Uterus (tissue), 4 donors: ENCODE data around the gene AFDN. TPM values are rescaled to one million over a fixed set of nuclear protein-coding genes. Genes with fewer than 3 reads are reported as not detected.
"Not testable (repeated sequence)": the region's sequence is repeated elsewhere in the genome, so short reads cannot be mapped to it uniquely, and the experiment has no call there.

ENCODE experiments used
- DNase-seq, 2 donors: peaks; one replicate each; pipeline ENCODE4 v3.0.0-alpha.2; 2019 to 2020
- H3K27ac ChIP-seq, 2 donors: fragments of 200-600 bp; sonication (generic); 1 replicate in 1 of 2; 2 replicates in 1 of 2; pipeline ENCODE4 v1.5.1; 2016 to 2018
- H3K27me3 ChIP-seq, 2 donors: fragments of 200-600 bp; sonication (generic); one replicate each; pipeline ENCODE4 v1.5.1; 2018 to 2019; ENCODE audit warnings: control low read depth in 1 of 2
- H3K36me3 ChIP-seq, 2 donors: fragments of 200-600 bp; sonication (generic); one replicate each; pipeline ENCODE4 v1.5.1; 2019; ENCODE audit warnings: control low read depth in 1 of 2
- H3K4me1 ChIP-seq, 2 donors: fragments of 200-600 bp; sonication (generic); one replicate each; pipeline ENCODE4 v1.5.1; 2018 to 2019; ENCODE audit warnings: control low read depth in 1 of 2
- H3K4me3 ChIP-seq, 2 donors: fragments of 200-600 bp; sonication (generic); 1 replicate in 1 of 2; 2 replicates in 1 of 2; pipeline ENCODE4 v1.5.1; 2018 to 2019; ENCODE audit warnings: mild to moderate bottlenecking in 1 of 2
- H3K9me3 ChIP-seq, 2 donors: fragments of 200-600 bp; sonication (generic); one replicate each; pipeline ENCODE4 v1.5.1; 2019; ENCODE audit warnings: control low read depth in 1 of 2
- POLR2A ChIP-seq, 2 donors: fragments of 450-650 bp; IDR thresholded peaks; one replicate each; pipeline ENCODE4 v1.6.1; 2016; ENCODE audit warnings: antibody characterized with exemption in 2 of 2, mild to moderate bottlenecking in 1 of 2, moderate library complexity in 1 of 2
- intact Hi-C: fragments of 100-400 bp; cut with DNase I; formaldehyde crosslinking; loops from one replicate; pipeline ENCODE4 v1.15.1; 2023; ENCODE audit warnings: low total_unique reads
- total RNA-seq, 4 donors: library from RNA; depleted of rRNA in 3 of 4; stranded (reverse); fragments of >200 nt in 3 of 4; gene quantifications; one replicate each; pipeline versions ENCODE4 v1.1.0 to v1.2.4, GENCODE V29; 2014 to 2023
- TF ChIP-seq, protein P1 (sequence below), 4 experiments: fragments of 200-600 bp in 2 of 4; fragments of 450-650 bp in 2 of 4; sonication (generic) in 2 of 4; IDR thresholded peaks; one replicate each; pipeline ENCODE4 v1.5.1; 2016 to 2019; ENCODE audit warnings: antibody characterized with exemption in 4 of 4, mild to moderate bottlenecking in 2 of 4, moderate library complexity in 1 of 4
- donor health status: DM: yes; HTN: yes; CAD: no.

The AFDN gene
- total RNA-seq, 4 donors from 2014 or later = 64.6 to 210 (median 120) TPM

DNA sequence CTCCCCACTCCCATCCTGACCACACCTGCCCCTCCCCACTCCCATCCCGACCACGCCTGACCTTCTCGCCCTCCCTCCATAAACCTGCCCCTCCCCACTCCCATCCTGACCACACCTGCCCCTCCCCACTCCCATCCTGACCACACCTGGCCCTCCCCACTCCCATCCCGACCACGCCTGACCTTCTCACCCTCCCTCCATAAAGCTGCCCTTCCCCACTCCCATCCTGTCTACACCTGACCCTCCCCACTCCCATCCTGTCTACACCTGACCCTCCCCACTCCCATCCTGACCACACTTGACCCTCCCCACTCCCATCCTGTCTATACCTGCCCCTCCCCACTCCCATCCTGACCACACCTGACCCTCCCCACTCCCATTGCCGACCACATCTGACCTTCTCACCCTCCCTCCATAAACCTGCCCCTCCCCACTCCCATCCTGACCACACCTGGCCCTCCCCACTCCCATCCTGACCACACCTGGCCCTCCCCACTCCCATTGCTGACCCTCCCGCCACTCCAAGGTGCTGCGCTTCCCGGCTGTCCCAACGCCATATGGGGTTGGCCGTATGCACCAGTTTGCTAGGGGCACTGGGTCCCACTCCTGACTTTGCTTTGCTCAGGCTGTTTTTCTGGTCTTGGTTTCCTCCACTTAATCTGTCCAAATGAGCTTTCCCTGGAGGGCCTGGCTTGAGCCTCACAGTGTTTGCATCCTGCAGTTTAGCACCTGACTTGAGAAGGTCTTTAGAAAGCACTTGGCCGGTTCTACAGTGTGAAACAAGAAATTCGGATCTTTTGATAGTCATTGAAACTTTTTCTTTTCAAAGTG is 173.7 kb downstream of the AFDN start:
- intact Hi-C loops = no loop called here
- TF ChIP-seq, protein P1, sequence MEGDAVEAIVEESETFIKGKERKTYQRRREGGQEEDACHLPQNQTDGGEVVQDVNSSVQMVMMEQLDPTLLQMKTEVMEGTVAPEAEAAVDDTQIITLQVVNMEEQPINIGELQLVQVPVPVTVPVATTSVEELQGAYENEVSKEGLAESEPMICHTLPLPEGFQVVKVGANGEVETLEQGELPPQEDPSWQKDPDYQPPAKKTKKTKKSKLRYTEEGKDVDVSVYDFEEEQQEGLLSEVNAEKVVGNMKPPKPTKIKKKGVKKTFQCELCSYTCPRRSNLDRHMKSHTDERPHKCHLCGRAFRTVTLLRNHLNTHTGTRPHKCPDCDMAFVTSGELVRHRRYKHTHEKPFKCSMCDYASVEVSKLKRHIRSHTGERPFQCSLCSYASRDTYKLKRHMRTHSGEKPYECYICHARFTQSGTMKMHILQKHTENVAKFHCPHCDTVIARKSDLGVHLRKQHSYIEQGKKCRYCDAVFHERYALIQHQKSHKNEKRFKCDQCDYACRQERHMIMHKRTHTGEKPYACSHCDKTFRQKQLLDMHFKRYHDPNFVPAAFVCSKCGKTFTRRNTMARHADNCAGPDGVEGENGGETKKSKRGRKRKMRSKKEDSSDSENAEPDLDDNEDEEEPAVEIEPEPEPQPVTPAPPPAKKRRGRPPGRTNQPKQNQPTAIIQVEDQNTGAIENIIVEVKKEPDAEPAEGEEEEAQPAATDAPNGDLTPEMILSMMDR (IDR thresholded peaks at IDR 0.05) = no peak
- TF ChIP-seq POLR2A (IDR thresholded peaks at IDR 0.05) = no peak
- Histone ChIP-seq H3K9me3 (no peaks in the 10 kb centered on the region), H3K27me3 (no peaks in the 10 kb centered on the region), H3K36me3 (no peaks in the 10 kb centered on the region), H3K4me1 (no peaks in the 10 kb centered on the region), H3K4me3 (no peak overlapping the region), H3K27ac (no peak overlapping the region)
- no peak for DNase-seq

DNA sequence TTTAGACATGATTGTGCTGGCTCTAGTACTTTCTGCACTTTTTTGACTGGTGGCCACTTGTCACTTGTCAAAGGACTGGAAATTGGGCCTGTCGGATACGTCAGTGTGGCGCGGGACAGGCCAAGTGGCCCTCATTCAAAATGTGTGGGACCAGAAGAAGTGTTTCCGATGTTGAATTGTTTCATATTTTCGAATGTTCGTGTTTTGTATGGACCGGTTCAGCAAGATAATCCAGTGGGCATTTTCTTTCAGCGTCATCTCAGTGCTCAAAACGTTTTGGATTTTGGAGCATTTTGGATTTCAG is 174.3 kb downstream of the AFDN start:
- no peak for TF ChIP-seq POLR2A (IDR thresholded peaks at IDR 0.05)
- TF ChIP-seq, protein P1 (IDR thresholded peaks at IDR 0.05) = no peak
- Histone ChIP-seq H3K27ac (no peak overlapping the region), H3K4me1 (no peaks in the 10 kb centered on the region), H3K27me3 (no peaks in the 10 kb centered on the region), H3K36me3 (no peaks in the 10 kb centered on the region), H3K9me3 (no peaks in the 10 kb centered on the region), H3K4me3 (no peak overlapping the region)
- intact Hi-C loops = no loop called here
- DNase-seq = no peak

DNA sequence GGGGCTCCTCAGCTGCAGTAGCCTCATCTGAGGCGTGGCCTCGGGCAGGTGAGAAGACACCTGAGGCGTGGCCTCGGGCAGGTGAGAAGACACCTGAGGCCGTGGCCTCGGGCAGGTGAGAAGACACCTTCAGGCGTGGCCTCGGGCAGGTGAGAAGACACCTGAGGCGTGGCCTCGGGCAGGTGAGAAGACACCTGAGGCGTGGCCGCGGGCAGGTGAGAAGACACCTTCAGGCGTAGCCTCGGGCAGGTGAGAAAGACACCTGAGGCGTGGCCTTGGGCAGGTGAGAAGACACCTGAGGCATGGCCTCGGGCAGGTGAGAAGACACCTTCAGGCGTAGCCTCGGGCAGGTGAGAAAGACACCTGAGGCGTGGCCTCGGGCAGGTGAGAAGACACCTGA is 174.8 kb downstream of the AFDN start:
- H3K27me3 ChIP-seq, intact Hi-C loops, H3K36me3 ChIP-seq, H3K27ac ChIP-seq, H3K4me1 ChIP-seq, H3K9me3 ChIP-seq, H3K4me3 ChIP-seq, DNase-seq: not testable (repeated sequence)

DNA sequence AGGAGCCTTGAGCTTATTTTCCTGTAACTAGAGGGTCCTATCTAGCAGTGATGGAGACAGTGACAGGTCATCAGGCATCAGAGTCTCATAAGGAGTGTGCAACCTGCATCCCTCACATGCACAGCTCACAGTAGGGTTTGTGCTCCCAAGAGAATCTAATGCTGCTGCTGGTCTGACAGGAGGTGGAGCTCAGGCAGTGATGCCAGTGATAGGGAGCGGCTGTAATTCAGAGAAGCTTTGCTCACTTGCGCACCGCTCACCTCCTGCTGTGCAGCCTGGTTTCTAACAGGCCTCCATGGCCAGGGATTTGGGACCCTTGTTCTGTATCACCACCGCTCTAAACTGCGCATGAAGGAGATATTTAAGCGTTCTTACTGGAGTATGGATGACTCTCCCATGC is 176.1 kb downstream of the AFDN start:
- no peak for TF ChIP-seq POLR2A (IDR thresholded peaks at IDR 0.05)
- TF ChIP-seq, protein P1 (IDR thresholded peaks at IDR 0.05) = no peak
- intact Hi-C loops = no loop called here
- Histone ChIP-seq H3K36me3 (no peaks in the 10 kb centered on the region), H3K4me3 (no peak overlapping the region), H3K27ac (no peak overlapping the region), H3K4me1 (no peaks in the 10 kb centered on the region), H3K27me3 (no peaks in the 10 kb centered on the region), H3K9me3 (no peaks in the 10 kb centered on the region)
- DNase-seq = no peak

DNA sequence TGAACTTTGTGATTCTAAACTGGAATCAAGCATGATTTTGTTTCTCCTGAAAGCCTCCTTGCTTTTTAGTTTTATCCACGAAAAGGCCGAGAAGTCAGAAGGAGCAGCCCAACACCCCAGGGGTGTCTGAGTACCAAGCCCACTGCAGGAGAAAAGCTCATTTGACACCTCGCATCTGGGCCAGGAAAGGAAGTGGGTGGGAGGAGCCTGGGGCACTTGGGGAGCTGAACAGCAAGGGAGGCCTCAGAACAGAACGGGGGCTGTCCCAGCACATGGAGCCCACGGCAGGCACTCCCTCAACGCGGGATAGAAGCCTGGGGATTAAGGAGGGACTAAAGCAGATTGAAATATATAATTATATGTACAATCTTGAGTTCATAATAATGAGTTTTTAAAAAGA is 177.3 kb downstream of the AFDN start:
- H3K27me3 ChIP-seq = no peaks in the 10 kb centered on the region
- no peaks in the 10 kb centered on the region for H3K4me1 ChIP-seq
- no peak for DNase-seq
- no peaks in the 10 kb centered on the region for H3K36me3 ChIP-seq
- H3K4me3 ChIP-seq = no peak overlapping the region
- H3K27ac ChIP-seq = no peak overlapping the region
- H3K9me3 ChIP-seq = no peaks in the 10 kb centered on the region
- TF ChIP-seq, protein P1 (IDR thresholded peaks at IDR 0.05) = no peak
- TF ChIP-seq POLR2A (IDR thresholded peaks at IDR 0.05) = no peak
- intact Hi-C loops = no loop called here

DNA sequence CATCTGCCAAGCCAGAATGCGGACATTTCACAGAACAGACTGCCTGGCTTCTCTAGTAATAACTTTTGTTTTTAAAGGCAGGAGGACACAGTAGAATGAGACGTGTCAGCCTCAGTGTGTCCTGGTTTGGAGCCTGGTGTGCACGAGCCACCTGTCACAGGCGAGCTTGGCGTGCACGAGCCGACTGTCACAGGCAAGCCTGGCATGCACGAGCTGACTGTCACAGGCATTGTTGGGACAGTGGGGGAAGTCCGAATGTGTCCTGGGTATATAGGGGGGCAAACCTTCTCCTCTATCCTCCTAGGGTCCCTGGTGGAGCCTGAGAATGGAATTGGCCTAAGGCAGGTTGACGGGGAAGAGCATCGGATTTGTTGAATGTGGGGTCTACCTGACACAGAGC is 178.2 kb downstream of the AFDN start:
- Histone ChIP-seq H3K9me3 (no peaks in the 10 kb centered on the region), H3K27ac (no peak overlapping the region), H3K27me3 (no peaks in the 10 kb centered on the region), H3K4me3 (no peak overlapping the region), H3K36me3 (no peaks in the 10 kb centered on the region), H3K4me1 (no peaks in the 10 kb centered on the region)
- DNase-seq = no peak
- TF ChIP-seq, protein P1 (IDR thresholded peaks at IDR 0.05) = no peak
- TF ChIP-seq POLR2A (IDR thresholded peaks at IDR 0.05) = no peak
- intact Hi-C loops = no loop called here
